Erythroblast (primary cell): ENCODE data around the gene CDH13.

Experiments used
- DNase-seq, 2 experiments: peaks; one replicate each; lab custom pipeline; 2025; lab: John Stamatoyannopoulos, UW
- GATA1 ChIP-seq: IDR thresholded peaks from 2 replicates; pipeline ENCODE4 v1.6.1; 2011; ENCODE audit warnings: low read depth, mild to moderate bottlenecking, control low read depth, low read length, moderate library complexity
- POLR2A ChIP-seq: IDR thresholded peaks from 2 replicates; pipeline ENCODE4 v1.6.1; 2011; ENCODE audit warnings: mild to moderate bottlenecking, low read length

CDH13 gene

GRCh38 chr16:83200005-83200779 lies 573.4 kb downstream of the CDH13 start:
- no peak for DNase-seq
- TF ChIP-seq POLR2A (no peak), GATA1 (no peak)

DNA sequence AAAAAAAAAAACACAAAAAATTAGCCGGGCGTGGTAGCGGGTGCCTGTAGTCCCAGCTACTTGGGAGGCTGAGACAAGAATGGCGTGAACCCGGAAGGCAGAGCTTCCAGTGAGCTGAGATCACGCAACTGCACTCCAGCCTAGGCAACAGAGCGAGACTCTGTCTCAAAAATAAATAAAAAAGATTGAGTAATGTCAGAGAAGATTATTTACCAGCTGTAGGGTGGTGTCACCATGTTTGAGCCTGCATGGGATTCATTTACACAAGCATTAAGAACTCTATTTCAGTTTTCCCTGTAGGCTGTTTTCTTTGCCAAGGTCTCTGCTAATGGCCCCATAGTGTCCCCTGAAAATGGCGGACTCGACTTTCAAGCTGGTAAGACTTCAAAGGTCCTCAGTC lies 575.0 kb downstream of the CDH13 start:
- no peak for DNase-seq
- TF ChIP-seq GATA1 (no peak), POLR2A (no peak)

- TF ChIP-seq POLR2A = no peak
- no peak for TF ChIP-seq GATA1
- no peak for DNase-seq
These were observed 579.1 kb downstream of the CDH13 start for GRCh38 chr16:83205896-83206295.

DNA sequence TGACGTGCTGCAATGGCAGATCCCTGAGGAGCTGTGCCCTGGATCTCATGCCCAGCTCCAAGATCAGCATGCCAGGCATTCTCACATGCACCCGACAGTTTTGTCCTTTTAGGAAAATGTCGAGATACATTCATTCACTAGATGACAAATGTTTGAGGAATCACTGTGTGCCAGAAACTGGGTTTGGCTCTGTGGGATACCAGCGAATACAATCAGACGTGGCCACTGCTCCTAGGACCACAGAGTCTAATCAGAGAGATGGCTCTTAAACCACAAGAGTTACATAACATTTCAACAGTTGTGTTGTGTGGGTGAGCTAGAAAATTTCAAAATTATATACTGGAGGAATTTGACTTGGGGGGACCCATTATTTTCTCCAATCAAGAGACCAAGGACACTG lies 579.7 kb downstream of the CDH13 start:
- no peak for DNase-seq
- no peak for TF ChIP-seq POLR2A

- no peak for DNase-seq
These were observed 584.9 kb downstream of the CDH13 start for GRCh38 chr16:83211711-83212110.

GRCh38 chr16:83212301-83212841 lies 585.6 kb downstream of the CDH13 start:
- no peak for DNase-seq
- no peak for TF ChIP-seq GATA1
- TF ChIP-seq POLR2A = no peak

More at GRCh38 chr16:83211711-83212110, 584.9 kb downstream of the CDH13 start:
- TF ChIP-seq POLR2A = no peak

DNA sequence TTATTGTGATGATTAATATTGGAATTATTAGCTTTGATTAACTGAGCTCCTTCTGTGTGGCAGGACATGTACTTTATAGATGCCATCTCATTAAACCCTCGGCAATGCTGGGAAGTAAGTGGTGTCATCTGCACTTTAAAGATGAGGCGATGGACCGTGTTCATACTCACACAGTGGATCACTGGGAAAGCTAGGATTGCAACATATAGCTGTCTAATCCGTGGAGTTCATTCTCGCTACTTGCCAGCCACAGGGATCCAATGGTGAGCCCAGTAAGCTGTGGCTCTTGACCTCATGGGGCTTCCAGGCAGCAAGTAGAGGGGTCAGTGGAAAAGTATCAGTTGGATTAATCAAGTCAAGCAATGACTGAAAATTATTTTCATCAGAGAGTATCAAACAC lies 587.9 kb downstream of the CDH13 start:
- DNase-seq = no peak
- TF ChIP-seq POLR2A = no peak
- no peak for TF ChIP-seq GATA1

- TF ChIP-seq GATA1 = no peak
- TF ChIP-seq POLR2A = no peak
- peak; percentile 17 to 51 for DNase-seq
These were observed 588.7 kb downstream of the CDH13 start for GRCh38 chr16:83215406-83216001.

DNA sequence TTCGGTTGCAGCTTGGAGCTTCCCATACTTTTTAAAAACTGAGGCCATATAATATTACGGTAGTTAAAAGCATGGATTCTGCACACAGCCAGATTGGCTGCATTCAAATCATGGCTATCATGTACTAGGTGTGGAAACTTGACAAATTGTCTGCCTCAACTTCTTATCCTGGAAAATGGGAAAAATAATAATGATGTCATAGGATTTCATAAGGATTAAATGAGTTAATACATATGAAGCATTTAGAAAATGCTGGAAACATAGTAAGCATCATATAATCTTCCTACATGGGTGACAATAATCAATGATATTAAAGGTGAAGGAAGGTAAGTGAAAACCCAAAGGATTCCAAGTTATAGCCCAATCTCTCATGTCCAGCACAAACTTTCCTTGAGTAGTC lies 592.5 kb downstream of the CDH13 start:
- no peak for DNase-seq

GRCh38 chr16:83220066-83220465 lies 593.3 kb downstream of the CDH13 start:
- TF ChIP-seq POLR2A = no peak
- no peak for DNase-seq

More for the DNA sequence above, 592.5 kb downstream of the CDH13 start:
- TF ChIP-seq POLR2A (no peak), GATA1 (no peak)

GRCh38 chr16:83224642-83225041 lies 597.9 kb downstream of the CDH13 start:
- DNase-seq = no peak
- TF ChIP-seq GATA1 = no peak
- TF ChIP-seq POLR2A = no peak

- no peak for DNase-seq
- no peak for TF ChIP-seq GATA1
- no peak for TF ChIP-seq POLR2A
These were observed 600.6 kb downstream of the CDH13 start for GRCh38 chr16:83227336-83227735.

DNA sequence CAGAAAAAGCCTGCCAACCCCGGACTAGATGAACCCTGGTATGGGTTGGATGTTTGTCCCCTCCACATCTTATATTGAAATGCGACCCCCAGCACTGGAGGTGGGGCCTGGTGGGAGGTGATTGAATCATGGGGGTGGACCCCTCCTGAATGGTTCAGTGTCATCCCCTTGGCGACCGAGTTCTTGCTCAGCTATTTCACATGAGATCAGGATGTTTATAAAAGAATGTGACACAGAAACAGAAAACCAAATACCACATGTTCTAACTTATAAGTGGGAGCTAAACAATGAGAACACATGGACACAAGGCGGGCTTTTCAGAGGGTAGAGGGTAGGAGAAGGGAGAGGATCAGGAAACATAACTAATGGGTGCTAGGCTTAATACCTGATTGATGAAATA lies 605.0 kb downstream of the CDH13 start:
- no peak for TF ChIP-seq POLR2A
- no peak for TF ChIP-seq GATA1
- DNase-seq = no peak

DNA sequence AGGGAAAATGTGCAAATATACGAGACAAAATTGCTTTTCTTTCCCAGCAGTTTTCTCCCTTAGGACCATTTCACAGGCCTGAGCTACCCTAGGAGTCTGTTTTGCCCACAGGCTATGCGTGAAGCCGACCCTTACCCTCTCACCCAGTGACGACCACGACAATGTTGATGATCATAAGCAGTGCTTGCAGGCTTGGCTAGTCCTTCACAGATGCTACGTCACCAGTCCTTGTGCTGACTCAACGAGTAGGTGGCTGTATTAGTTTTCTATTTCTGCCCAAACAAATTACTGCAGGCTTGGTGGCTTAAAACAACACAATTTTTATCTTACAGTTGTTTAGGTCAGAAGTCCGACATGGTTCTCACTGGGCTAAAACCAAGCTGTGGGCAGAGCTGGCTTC lies 606.4 kb downstream of the CDH13 start:
- no peak for TF ChIP-seq POLR2A
- no peak for TF ChIP-seq GATA1
- DNase-seq = no peak
